Raji (cell line): ENCODE measurements around the gene IMPDH1.

Source experiments
- POLR2A ChIP-seq: IDR thresholded peaks from 2 replicates; pipeline ENCODE4 v1.6.1; 2011; ENCODE audit warnings: low read depth, low read length, control low read depth; ENCODE audit not compliant: insufficient read depth

The IMPDH1 gene

GRCh38 chr7:128420773-128421172 is 11.0 kb upstream of the IMPDH1 start:
- no peak for TF ChIP-seq POLR2A

- TF ChIP-seq POLR2A, result no peak
These were observed 9.5 kb upstream of the IMPDH1 start for GRCh38 chr7:128419257-128419656.

GRCh38 chr7:128417071-128417470 is 7.3 kb upstream of the IMPDH1 start:
- TF ChIP-seq POLR2A, result no peak

GRCh38 chr7:128415217-128415785 is 5.5 kb upstream of the IMPDH1 start:
- TF ChIP-seq POLR2A, result no peak

GRCh38 chr7:128410451-128410753 is 620 bp upstream of the IMPDH1 start:
- no peak for TF ChIP-seq POLR2A

- no peak for TF ChIP-seq POLR2A
These were observed 830 bp downstream of the IMPDH1 start for GRCh38 chr7:128408709-128409595.

- no peak for TF ChIP-seq POLR2A
These were observed 1.8 kb downstream of the IMPDH1 start for GRCh38 chr7:128407751-128408708.

- TF ChIP-seq POLR2A, result no peak
These were observed 2.6 kb downstream of the IMPDH1 start for GRCh38 chr7:128407233-128407589.

GRCh38 chr7:128406314-128407232 is 3.2 kb downstream of the IMPDH1 start:
- TF ChIP-seq POLR2A, result no peak

- TF ChIP-seq POLR2A, result peak; percentile 72
These were observed 4.1 kb downstream of the IMPDH1 start for GRCh38 chr7:128405471-128406313.

GRCh38 chr7:128404886-128405470 is 4.8 kb downstream of the IMPDH1 start:
- TF ChIP-seq POLR2A, result 0 out of 2 replicates have a peak, but pooled peaks have one; percentile 34

GRCh38 chr7:128404143-128404681 is 5.6 kb downstream of the IMPDH1 start:
- no peak for TF ChIP-seq POLR2A

GRCh38 chr7:128403676-128404075 is 6.1 kb downstream of the IMPDH1 start:
- TF ChIP-seq POLR2A, result no peak

- no peak for TF ChIP-seq POLR2A
These were observed 7.4 kb downstream of the IMPDH1 start for GRCh38 chr7:128402356-128402755.

- no peak for TF ChIP-seq POLR2A
These were observed 9.2 kb downstream of the IMPDH1 start for GRCh38 chr7:128400566-128400965.
